Retinal pigment epithelial cell (primary cell): ENCODE measurements around the gene CFAP46.

Experiments
- DNase-seq: peaks from one replicate; pipeline ENCODE4 v3.0.0-alpha.2; 2010; ENCODE audit warnings: low read depth
- H3K4me3 ChIP-seq: 2 replicates; pipeline ENCODE4 v1.5.1; 2011; ENCODE audit warnings: mild to moderate bottlenecking, low read length, control low read depth, moderate library complexity
- TF ChIP-seq, protein P1 (sequence below): conservative IDR thresholded peaks from 2 replicates; pipeline ENCODE4 v1.5.1; 2011; ENCODE audit warnings: low read depth, low read length, control low read depth, inconsistent platforms

The CFAP46 gene

DNA sequence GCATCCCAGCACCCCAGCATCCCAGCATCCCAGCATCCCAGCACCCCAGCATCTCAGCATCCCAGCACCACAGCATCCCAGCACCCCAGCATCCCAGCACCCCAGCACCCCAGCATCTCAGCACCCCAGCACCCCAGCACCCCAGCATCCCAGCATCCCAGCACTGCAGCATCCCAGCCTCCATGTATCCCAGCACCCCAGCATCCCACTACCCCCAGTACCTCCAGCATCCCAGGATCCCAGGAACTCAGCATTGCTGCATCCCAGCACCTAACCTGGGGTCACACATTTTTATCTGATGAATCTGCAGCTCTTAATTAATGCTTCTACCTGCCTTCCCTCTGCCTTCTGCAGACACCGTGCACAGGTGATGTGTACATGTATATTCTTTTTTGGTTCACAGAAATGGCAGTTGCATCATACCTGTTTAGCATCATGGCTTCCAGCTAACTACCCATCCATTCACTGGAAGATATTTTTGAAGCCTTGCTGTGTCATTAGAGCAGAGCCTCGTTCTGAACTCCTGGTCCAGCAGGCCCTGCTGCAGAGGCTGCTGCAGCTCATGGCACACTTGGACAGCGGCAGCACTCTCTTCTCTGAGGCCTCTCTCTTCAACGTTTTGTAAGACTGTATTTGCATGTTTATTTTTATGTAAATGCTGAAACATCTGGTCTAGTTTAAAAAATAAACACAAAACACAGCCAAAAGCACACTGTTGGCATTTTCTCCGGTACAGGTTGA is 4.6 kb upstream of the CFAP46 start:
- H3K4me3 ChIP-seq, result no peak overlapping the region
- DNase-seq, result no peak
- TF ChIP-seq, protein P1, sequence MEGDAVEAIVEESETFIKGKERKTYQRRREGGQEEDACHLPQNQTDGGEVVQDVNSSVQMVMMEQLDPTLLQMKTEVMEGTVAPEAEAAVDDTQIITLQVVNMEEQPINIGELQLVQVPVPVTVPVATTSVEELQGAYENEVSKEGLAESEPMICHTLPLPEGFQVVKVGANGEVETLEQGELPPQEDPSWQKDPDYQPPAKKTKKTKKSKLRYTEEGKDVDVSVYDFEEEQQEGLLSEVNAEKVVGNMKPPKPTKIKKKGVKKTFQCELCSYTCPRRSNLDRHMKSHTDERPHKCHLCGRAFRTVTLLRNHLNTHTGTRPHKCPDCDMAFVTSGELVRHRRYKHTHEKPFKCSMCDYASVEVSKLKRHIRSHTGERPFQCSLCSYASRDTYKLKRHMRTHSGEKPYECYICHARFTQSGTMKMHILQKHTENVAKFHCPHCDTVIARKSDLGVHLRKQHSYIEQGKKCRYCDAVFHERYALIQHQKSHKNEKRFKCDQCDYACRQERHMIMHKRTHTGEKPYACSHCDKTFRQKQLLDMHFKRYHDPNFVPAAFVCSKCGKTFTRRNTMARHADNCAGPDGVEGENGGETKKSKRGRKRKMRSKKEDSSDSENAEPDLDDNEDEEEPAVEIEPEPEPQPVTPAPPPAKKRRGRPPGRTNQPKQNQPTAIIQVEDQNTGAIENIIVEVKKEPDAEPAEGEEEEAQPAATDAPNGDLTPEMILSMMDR, result no peak

DNA sequence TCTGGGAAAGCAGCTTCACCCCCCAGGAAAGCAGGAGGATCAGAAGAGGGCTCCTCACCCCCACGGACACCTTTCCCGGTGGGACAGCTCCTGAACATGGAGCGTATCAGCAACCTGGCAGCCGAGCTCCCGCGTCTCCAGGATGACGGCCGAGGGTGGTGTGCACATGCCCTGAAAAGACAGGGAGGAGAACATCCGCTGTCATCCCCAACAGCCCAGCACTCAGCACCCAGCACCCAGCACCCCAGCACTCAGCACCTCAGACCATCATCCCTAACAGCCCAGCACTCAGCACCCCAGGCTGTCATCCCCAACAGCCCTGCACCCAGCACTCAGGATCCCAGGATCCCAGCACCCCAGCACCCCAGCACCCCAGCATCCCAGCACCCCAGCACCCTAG is 3.9 kb upstream of the CFAP46 start:
- TF ChIP-seq, protein P1, result no peak
- no peak for DNase-seq
- no peak overlapping the region for H3K4me3 ChIP-seq

DNA sequence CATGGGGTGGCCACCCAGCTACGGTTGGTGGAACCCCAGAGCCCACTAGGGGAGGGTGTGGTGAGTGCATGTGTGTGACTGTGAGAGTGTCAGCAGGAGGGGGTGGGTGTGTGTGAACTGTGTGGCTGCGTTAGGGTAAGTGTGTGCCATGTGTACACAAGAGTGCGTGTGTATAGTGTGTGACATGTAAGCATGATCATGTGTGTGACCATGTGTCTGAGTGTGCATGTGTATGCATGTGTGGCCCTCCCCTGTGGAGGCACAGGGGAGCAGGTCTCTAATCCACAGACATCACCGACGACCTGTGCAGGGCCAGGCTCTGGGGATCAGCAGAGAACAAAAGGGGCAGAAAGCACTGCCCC is 3.5 kb upstream of the CFAP46 start:
- TF ChIP-seq, protein P1, result no peak
- H3K4me3 ChIP-seq, result no peak overlapping the region
- no peak for DNase-seq

DNA sequence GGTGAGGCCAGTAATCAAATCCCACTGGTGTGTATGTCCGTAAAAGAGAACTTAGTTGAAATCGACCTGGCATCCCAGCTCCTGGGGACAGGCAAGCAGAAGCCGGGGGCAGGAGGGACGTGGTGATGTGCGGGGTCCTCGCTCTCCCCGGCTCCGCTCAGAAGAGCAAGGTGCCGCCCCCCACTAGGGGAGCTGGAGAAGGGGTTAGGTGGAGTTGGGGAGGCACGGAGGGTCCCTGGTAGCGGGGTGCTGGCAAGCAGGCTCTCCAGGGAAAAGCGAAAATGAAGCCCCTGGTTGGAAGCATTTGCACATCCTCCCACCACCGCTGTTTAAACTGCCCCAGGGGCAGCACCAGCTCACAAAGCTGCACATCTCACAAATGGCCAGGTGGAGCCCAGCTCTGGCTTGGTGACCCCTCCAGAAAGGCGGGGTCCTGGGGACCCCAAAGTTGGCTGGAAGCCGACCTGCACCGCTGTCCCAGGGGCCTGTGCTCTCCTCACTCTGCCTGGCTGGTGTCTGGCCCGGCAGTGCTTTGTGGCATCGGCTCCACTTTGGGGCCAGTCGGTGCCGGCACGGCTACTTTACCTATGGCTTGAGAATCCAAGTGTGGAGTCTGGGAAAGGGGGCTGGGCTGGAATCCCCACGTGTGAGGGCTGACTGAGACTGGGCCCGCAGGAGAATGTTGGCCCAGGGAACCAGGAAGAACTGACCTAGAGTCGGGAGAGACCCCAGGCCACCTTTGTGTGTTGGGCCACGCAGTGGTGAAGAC is 2.9 kb upstream of the CFAP46 start:
- DNase-seq, result no peak
- no peak overlapping the region for H3K4me3 ChIP-seq
- TF ChIP-seq, protein P1, result no peak

DNA sequence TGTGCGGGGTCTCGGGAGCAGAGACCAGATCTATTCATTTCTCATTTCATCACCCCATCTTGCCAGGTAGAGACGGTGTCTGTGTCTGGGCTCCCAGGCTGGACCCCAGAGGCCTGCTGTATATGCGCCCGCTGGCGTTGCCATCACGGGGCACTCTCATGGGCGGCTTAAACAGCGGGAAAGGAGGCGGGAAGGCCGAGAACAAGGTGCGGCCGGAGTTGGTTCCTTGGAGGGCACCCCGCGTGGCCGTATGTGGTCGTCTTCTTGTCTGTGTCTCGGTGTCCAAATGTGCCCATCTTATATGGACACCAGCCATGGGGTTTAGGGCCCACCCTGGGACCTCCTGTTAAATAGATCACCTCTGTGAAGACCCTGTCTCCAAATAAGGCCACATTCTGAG is 2.1 kb upstream of the CFAP46 start:
- TF ChIP-seq, protein P1, result no peak
- no peak overlapping the region for H3K4me3 ChIP-seq
- DNase-seq, result no peak

DNA sequence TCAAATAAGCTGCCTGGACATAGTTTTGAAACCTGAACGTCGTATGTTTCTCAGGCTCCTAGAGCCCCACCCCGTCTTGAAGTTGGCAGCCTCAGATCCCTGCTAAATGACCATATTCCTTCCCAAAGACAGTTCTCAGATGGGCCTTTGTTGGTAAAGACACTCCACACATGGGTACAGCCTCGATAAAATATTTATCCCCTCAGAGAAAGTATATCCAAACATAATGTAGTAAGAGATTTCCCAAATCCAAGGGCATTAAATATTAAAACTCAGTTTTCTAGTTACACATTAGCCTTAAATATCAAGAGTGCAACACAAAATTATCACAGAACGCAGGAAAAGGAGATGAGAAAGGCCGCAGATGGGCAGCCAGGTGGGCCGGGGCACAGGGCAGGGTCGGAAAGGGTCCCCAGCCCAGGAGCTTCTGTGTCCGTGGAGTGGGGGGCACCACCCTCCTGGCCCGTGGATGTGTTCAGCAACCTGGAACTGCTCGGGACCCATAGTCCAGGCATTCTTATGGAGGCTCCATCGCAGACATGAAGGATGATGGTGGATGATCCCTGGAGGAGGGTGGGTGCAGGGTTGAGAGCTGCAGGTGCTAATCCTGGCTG is 1.5 kb upstream of the CFAP46 start:
- no peak for DNase-seq
- TF ChIP-seq, protein P1, result no peak

More for the DNA sequence above, 1.5 kb upstream of the CFAP46 start:
- H3K4me3 ChIP-seq, result no peak overlapping the region
